Measurements from ENCODE around the gene SH2D1B.
A peak's percentile ranks its signal among the peaks of the same experiment; 100 is the strongest.
"Not testable (repeated sequence)": the region's sequence is repeated elsewhere in the genome, so short reads cannot be mapped to it uniquely, and the experiment has no call there.

SH2D1B gene

DNA sequence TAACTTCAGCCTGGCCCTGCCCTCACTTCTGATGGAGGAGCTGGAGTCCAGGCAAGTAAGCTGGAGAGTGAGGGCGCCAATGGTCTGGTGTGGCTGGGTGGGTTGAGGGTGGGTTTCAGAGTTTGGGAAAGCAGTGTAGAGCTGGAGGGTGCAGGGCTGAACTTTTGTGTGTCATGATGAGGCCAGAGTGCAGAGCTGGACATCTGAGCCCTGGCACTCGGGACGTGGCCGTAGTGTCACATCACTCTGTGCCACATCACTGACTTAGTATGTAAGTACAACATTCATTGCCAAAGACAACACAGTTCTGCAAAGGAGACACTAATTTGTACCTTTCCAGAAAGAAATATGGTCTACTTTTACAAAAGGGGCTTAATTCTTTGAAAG, 51.1 kb downstream of the SH2D1B start:
- TF ChIP-seq, protein P1, sequence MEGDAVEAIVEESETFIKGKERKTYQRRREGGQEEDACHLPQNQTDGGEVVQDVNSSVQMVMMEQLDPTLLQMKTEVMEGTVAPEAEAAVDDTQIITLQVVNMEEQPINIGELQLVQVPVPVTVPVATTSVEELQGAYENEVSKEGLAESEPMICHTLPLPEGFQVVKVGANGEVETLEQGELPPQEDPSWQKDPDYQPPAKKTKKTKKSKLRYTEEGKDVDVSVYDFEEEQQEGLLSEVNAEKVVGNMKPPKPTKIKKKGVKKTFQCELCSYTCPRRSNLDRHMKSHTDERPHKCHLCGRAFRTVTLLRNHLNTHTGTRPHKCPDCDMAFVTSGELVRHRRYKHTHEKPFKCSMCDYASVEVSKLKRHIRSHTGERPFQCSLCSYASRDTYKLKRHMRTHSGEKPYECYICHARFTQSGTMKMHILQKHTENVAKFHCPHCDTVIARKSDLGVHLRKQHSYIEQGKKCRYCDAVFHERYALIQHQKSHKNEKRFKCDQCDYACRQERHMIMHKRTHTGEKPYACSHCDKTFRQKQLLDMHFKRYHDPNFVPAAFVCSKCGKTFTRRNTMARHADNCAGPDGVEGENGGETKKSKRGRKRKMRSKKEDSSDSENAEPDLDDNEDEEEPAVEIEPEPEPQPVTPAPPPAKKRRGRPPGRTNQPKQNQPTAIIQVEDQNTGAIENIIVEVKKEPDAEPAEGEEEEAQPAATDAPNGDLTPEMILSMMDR (conservative IDR thresholded peaks at IDR 0.05; ENCODE audit: low read length) = no peak
- no peak for DNase-seq (ENCODE audit: low read depth)
- no peak overlapping the region for H3K4me3 ChIP-seq (ENCODE audit: low read length)

DNA sequence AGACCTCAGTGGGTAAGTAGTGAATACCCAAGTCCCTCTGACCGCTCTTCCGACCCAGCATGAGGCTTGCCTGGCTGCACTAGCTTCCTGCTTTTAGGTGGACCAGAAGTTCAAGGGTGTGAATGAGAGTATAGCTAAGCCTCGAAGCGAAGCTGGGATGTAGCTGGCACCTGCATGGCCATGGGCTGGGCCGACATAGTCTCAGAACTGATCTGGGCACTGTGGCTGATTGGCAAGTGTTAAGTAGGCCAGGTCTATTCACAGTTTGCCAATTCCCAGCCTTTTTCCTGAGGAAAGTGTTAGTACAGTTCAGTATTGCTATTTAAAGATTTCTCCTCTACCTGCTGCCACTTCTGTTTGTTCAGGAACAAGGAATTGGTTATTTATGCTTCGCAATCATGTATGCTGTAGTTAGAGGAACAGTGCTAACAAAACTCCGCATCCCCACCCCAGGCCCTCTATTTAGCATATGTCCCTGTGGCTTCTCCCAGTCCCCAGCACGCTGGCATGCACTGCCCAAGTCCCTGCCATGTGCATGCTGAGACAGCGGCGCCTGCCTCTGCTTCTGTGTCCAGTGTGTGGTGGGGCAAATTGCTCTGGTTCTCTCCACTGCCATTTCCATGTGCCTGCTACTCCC, 51.6 kb downstream of the SH2D1B start:
- H3K4me3 ChIP-seq (ENCODE audit: low read length) = no peak overlapping the region
- TF ChIP-seq, protein P1 (conservative IDR thresholded peaks at IDR 0.05; ENCODE audit: low read length) = no peak
- DNase-seq (ENCODE audit: low read depth) = no peak

DNA sequence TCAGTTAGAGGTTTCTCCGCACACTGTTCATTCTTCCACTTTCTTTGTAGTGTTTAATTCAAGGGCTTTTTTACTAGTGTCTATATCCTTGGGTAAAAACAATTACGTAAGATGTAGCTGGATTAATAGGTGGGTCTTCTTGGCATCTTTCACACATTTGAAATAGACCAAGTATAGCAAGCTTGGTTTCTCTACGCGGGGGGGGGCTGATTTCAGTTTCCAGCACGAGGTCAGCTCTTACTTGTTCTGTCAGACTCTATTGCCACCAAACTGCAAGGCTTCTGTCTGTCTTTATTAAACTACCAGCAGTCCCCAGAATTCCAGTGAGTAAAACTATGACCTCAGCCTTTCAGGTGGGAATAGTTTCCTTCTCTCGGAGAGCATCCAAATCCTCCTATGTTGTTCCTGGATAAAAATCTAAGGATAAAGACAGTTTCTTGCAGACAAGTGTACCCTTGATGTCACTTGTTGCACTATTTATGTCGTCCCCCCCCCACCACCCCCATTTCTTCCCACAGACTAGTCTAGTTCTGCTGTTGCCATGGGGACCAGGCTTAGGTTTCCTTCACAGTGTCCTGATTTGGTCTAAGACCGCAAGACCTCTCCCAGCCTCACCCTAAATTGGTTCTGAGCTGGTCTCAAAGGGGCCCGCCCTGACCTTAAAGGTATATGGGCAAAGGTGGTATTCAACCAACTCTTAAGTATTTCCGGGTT, 52.3 kb downstream of the SH2D1B start:
- TF ChIP-seq, protein P1 (conservative IDR thresholded peaks at IDR 0.05; ENCODE audit: low read length) = no peak
- no peak for DNase-seq (ENCODE audit: low read depth)

DNA sequence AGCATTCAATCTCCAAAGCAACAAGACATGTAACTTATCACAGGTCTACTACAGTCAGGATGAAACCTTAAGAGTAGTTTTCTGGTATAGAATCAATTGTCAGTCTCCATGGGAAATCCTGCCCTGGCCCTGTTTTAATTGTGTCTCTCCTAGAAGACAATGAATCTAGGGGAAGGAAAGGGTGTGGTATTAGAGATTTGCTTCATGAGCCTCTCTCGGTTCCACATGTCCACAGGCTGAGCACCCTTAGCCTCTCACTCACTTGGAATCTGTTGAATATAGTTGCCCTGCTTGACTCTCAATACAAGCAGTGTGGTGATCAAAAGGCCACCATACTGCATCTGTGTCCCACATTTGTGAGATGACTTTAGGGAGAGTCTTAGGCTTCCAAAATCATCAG, 53.0 kb downstream of the SH2D1B start:
- DNase-seq (ENCODE audit: low read depth) = no peak

More for the DNA sequence above, 52.3 kb downstream of the SH2D1B start:
- H3K4me3 ChIP-seq (ENCODE audit: low read length) = no peak overlapping the region

DNA sequence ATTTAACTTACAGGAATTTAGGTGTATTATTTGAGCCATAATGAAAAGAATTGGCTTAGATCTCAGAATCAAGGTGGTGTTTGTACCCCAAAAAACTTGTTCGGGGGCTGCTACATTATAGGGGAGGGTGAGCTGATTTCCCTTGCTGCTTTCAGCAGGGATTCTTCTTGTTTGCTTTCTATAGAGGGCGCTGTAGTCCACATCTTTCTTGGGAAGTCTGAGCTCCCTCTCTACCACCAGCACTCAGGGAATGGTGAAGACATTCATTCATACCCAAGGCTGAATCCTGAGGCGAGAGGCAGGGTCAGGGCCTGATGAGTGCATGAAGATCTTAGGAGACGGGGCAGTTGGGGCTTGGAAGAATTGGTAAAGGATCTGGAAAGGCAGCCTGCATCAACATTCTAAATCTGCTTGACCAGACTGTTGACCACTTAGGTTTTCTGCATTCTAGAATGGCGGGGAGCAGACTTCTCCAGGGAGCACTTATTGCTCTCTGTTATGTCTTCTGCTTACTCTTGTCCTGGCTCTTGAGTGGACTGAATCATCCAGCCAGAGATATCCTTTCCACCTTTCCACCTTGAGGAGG, 54.2 kb downstream of the SH2D1B start:
- peak; percentile 33 for DNase-seq (ENCODE audit: low read depth)
- TF ChIP-seq, protein P1 (conservative IDR thresholded peaks at IDR 0.05; ENCODE audit: low read length) = peak; percentile 55
- H3K4me3 ChIP-seq (ENCODE audit: low read length) = no peak overlapping the region

More for the DNA sequence above, 53.0 kb downstream of the SH2D1B start:
- H3K4me3 ChIP-seq (ENCODE audit: low read length) = no peak overlapping the region
- TF ChIP-seq, protein P1 (conservative IDR thresholded peaks at IDR 0.05; ENCODE audit: low read length) = no peak

DNA sequence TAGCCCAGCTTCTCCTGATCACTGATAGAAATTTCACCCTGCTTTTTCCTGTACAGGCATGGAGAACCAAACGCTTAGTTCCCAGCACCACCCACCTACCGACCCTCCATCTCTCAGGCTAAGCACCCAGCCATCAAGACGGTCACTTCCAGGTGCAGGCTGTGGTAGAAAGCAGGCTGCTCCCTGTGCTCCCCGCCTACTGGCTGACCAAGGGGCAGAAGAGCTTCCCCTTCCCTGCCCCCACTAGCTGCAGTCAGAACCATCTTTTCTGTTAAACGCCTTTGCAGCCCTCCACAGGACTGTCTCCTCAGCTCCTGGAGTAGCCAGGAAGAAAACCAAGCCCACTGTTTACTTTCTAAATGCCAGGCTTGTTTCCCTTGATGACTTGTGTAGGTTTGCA, 58.2 kb downstream of the SH2D1B start:
- DNase-seq (ENCODE audit: low read depth) = no peak
- H3K4me3 ChIP-seq (ENCODE audit: low read length) = no peak overlapping the region
- TF ChIP-seq, protein P1 (conservative IDR thresholded peaks at IDR 0.05; ENCODE audit: low read length) = no peak

DNA sequence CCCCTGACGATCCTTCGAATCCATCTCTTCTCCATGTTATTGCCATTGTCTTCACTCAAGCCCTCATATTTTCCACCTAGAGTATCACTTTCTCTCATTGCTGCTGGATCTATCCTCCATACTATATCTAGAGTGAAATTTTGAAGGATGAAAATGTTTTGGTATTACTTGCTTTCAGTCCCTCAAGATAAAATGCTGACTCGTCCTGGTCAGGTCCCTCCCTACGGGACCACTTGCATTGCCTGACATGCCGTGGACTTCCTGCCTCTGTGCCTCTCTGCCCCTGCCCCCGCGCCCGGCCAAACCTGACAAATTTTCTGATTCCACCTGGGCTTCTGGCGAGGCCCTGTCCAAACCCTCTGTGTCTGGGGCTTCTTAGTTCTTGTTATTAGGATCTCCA, 58.9 kb downstream of the SH2D1B start:
- DNase-seq (ENCODE audit: low read depth) = no peak
- TF ChIP-seq, protein P1 (conservative IDR thresholded peaks at IDR 0.05; ENCODE audit: low read length) = no peak

DNA sequence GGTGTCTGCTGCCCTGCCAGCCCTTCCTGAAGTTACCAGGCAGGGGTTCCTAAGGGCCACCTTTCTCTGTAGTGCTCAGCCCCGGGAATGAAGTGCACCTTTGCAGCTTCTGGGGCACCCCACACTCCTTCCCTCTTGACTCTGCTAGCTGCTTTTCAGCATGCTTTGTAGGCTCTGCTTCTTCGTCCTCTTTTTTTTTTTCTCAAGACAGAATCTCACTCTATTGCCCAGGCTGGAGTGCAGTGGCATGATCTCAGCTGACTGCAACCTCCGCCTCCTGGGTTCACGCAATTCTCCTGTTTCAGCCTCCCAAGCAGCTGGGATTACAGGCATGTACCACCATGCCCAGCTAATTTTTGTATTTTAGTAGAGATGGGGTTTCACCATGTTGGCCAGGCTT, 60.1 kb downstream of the SH2D1B start:
- not testable (repeated sequence) for DNase-seq (ENCODE audit: low read depth); H3K4me3 ChIP-seq (ENCODE audit: low read length)

More for the DNA sequence above, 58.9 kb downstream of the SH2D1B start:
- no peak overlapping the region for H3K4me3 ChIP-seq (ENCODE audit: low read length)
